HG02588 (cell line): ENCODE results near the gene CPNE4.

Experiments
- ATAC-seq: cut with Tn5 transposase; IDR thresholded peaks from one replicate; pipeline ENCODE4 v1.9.1; 2021; ENCODE audit warnings: mild to moderate bottlenecking, moderate library complexity; ENCODE audit not compliant: unreplicated experiment

The CPNE4 gene

GRCh38 chr3:131708241-131708640 is 326.6 kb downstream of the CPNE4 start:
- no peak for ATAC-seq

GRCh38 chr3:131705558-131706051 is 329.2 kb downstream of the CPNE4 start:
- peak; percentile 85 for ATAC-seq

- ATAC-seq = no peak
Measured at GRCh38 chr3:131705099-131705498, 329.7 kb downstream of the CPNE4 start.

GRCh38 chr3:131704098-131704497 is 330.7 kb downstream of the CPNE4 start:
- ATAC-seq = no peak

- ATAC-seq = no peak
Measured at GRCh38 chr3:131702146-131702545, 332.7 kb downstream of the CPNE4 start.

- no peak for ATAC-seq
Measured at GRCh38 chr3:131701153-131701770, 333.6 kb downstream of the CPNE4 start.

- no peak for ATAC-seq
Measured at GRCh38 chr3:131699001-131699400, 335.8 kb downstream of the CPNE4 start.

- ATAC-seq = no peak
Measured at GRCh38 chr3:131694376-131694775, 340.4 kb downstream of the CPNE4 start.

- ATAC-seq = no peak
Measured at GRCh38 chr3:131692356-131692755, 342.5 kb downstream of the CPNE4 start.

GRCh38 chr3:131690800-131691199 is 344.0 kb downstream of the CPNE4 start:
- ATAC-seq = no peak

GRCh38 chr3:131688370-131688769 is 346.4 kb downstream of the CPNE4 start:
- no peak for ATAC-seq

- ATAC-seq = no peak
Measured at GRCh38 chr3:131669600-131669999, 365.2 kb downstream of the CPNE4 start.

GRCh38 chr3:131658771-131659170 is 376.0 kb downstream of the CPNE4 start:
- ATAC-seq = no peak

- ATAC-seq = no peak
Measured at GRCh38 chr3:131658115-131658514, 376.7 kb downstream of the CPNE4 start.

GRCh38 chr3:131655070-131655690 is 379.6 kb downstream of the CPNE4 start:
- ATAC-seq = no peak

GRCh38 chr3:131645638-131646037 is 389.2 kb downstream of the CPNE4 start:
- no peak for ATAC-seq

GRCh38 chr3:131636266-131636775 is 398.5 kb downstream of the CPNE4 start:
- no peak for ATAC-seq

- no peak for ATAC-seq
Measured at GRCh38 chr3:131630807-131631206, 404.0 kb downstream of the CPNE4 start.

- ATAC-seq = peak; percentile 97
Measured at GRCh38 chr3:131630097-131630496, 404.7 kb downstream of the CPNE4 start.

GRCh38 chr3:131623431-131623830 is 411.4 kb downstream of the CPNE4 start:
- no peak for ATAC-seq

GRCh38 chr3:131622726-131623125 is 412.1 kb downstream of the CPNE4 start:
- no peak for ATAC-seq

- no peak for ATAC-seq
Measured at GRCh38 chr3:131620977-131621376, 413.8 kb downstream of the CPNE4 start.
